Upper lobe of left lung (tissue), 6 donors: ENCODE data around the gene ALDOB. TPM values are rescaled to one million over a fixed set of nuclear protein-coding genes. Genes with fewer than 3 reads are reported as not detected.

ENCODE experiments used
- ATAC-seq, 2 donors: fragments of 200-7000 bp; cut with Tn5 transposase; one replicate each; pipeline ENCODE4 v1.9.1; 2022; ENCODE audit warnings: mild to moderate bottlenecking in 2 of 2, moderate library complexity in 2 of 2; ENCODE audit not compliant: low FRiP score in 2 of 2
- DNase-seq, 2 donors: peaks; one replicate each; pipeline ENCODE4 v3.0.0-alpha.2; 2019 to 2020
- H3K27ac ChIP-seq, 4 donors: fragments of 200-600 bp; sonication (generic); one replicate each; pipeline ENCODE4 v1.5.1; 2016 to 2019
- H3K27me3 ChIP-seq, 4 donors: fragments of 200-600 bp; sonication (generic); one replicate each; pipeline ENCODE4 v1.5.1; 2017 to 2019
- H3K36me3 ChIP-seq, 4 donors: fragments of 200-600 bp; sonication (generic); one replicate each; pipeline ENCODE4 v1.5.1; 2016 to 2019
- H3K4me1 ChIP-seq, 4 donors: fragments of 200-600 bp; sonication (generic); one replicate each; pipeline ENCODE4 v1.5.1; 2018 to 2019
- H3K4me3 ChIP-seq, 4 donors: fragments of 200-600 bp; sonication (generic); one replicate each; pipeline ENCODE4 v1.5.1; 2017 to 2019; ENCODE audit warnings: mild to moderate bottlenecking in 2 of 4, moderate library complexity in 1 of 4
- H3K9me3 ChIP-seq, 4 donors: fragments of 200-600 bp; sonication (generic); one replicate each; pipeline ENCODE4 v1.5.1; 2018 to 2019
- EP300 ChIP-seq, 4 donors: sonication (generic); formaldehyde crosslinking; IDR thresholded peaks; one replicate each; pipeline ENCODE4 v1.5.1; 2017; ENCODE audit warnings: antibody characterized with exemption in 4 of 4, control low read depth in 2 of 4
- POLR2A ChIP-seq, 4 donors: fragments of 450-650 bp; IDR thresholded peaks; one replicate each; pipeline ENCODE4 v1.5.1; 2016 to 2017; ENCODE audit warnings: antibody characterized with exemption in 4 of 4, mild to moderate bottlenecking in 2 of 4
- POLR2AphosphoS5 ChIP-seq, 2 donors: sonication (generic); formaldehyde crosslinking; IDR thresholded peaks; one replicate each; pipeline ENCODE4 v1.5.1; 2017; ENCODE audit warnings: antibody characterized with exemption in 2 of 2
- WGBS, 2 donors: methylation state at CpG; one replicate each; pipeline ENCODE4 v1.1.5; 2017 to 2018; 5-methylcytosine and 5-hydroxymethylcytosine counted together
- total RNA-seq, 6 donors: library from RNA; depleted of rRNA in 4 of 6; stranded (reverse); fragments of >200 nt in 4 of 6; gene quantifications; one replicate each; pipeline versions ENCODE4 v1.1.0 to v1.2.1, GENCODE V29; 2016 to 2021
- TF ChIP-seq, protein P1 (sequence below), 6 experiments: fragments of 450-650 bp in 4 of 6; fragments of 200-600 bp in 2 of 6; sonication (generic) in 2 of 6; IDR thresholded peaks; one replicate each; pipeline ENCODE4 v1.5.1; 2016 to 2019; ENCODE audit warnings: antibody characterized with exemption in 6 of 6
- donor health status: DM: no; HTN: no; CAD: no; lungs with moderate emphysema.
- donor health status: DM: no; HTN: yes; CAD: no; lungs with severe emphysema.

ALDOB gene
- total RNA-seq, 6 donors from 2014 or later: 1.3 to 1.8 TPM; not detected in 4

DNA sequence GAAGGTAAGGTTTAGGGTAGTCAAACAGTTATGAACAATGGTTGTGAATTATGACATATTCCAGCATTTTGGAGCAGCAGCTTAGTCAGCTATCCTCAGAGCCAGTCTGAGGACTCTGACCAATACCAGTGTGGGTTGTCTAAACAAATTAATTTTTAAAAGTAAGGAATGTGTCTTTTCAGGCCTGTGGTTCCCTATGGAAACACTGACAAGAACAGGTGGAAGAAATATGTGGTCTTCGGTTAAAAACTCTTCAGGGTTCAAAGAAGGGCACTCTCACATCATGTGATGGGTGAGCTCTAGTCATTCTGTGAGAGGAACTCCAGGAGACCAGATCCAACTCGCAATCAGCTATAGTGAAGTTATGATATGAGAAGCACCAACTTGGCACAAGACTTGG is 33.5 kb upstream of the ALDOB start:
- no peak for DNase-seq
- Histone ChIP-seq H3K36me3 (no peaks in the 10 kb centered on the region), H3K9me3 (no peaks in the 10 kb centered on the region), H3K27me3 (no peaks in the 10 kb centered on the region), H3K4me3 (no peak overlapping the region), H3K4me1 (peaks cover 0 to 4% (median 0%) of the 10 kb centered on the region in 4 donors), H3K27ac (no peak overlapping the region)
- ATAC-seq: no peak
- WGBS, 2 donors: 82% methylated on average over 2 of the region's 2 CpGs
- TF ChIP-seq, protein P1, sequence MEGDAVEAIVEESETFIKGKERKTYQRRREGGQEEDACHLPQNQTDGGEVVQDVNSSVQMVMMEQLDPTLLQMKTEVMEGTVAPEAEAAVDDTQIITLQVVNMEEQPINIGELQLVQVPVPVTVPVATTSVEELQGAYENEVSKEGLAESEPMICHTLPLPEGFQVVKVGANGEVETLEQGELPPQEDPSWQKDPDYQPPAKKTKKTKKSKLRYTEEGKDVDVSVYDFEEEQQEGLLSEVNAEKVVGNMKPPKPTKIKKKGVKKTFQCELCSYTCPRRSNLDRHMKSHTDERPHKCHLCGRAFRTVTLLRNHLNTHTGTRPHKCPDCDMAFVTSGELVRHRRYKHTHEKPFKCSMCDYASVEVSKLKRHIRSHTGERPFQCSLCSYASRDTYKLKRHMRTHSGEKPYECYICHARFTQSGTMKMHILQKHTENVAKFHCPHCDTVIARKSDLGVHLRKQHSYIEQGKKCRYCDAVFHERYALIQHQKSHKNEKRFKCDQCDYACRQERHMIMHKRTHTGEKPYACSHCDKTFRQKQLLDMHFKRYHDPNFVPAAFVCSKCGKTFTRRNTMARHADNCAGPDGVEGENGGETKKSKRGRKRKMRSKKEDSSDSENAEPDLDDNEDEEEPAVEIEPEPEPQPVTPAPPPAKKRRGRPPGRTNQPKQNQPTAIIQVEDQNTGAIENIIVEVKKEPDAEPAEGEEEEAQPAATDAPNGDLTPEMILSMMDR (IDR thresholded peaks at IDR 0.05): no peak
- TF ChIP-seq POLR2A (IDR thresholded peaks at IDR 0.05) (no peak), POLR2AphosphoS5 (IDR thresholded peaks at IDR 0.05) (no peak), EP300 (IDR thresholded peaks at IDR 0.05) (no peak)

DNA sequence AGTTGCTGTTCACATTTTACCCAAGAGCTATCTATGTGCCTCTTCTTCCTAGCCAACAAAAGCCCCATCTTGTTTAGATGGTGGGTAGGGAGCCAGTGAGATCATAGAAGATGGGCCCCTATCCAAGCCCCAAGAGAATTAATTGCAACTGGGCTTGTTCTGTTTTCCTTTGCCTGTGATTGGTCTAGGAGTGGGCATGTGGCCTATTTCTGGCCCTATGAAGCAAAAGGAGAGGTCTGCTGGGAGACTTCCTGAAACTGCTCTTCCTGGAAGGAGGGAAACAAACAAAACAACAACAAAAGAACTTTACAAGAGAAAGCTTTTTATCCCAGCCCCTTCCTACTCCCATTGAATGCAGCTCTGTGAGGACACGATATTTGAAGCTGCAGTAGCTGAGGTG is 32.5 kb upstream of the ALDOB start:
- Histone ChIP-seq H3K27ac (no peak overlapping the region), H3K4me3 (no peak overlapping the region), H3K27me3 (no peaks in the 10 kb centered on the region), H3K36me3 (no peaks in the 10 kb centered on the region), H3K9me3 (no peaks in the 10 kb centered on the region), H3K4me1 (peaks cover 0 to 4% (median 0%) of the 10 kb centered on the region in 4 donors)
- TF ChIP-seq EP300 (IDR thresholded peaks at IDR 0.05) (no peak), POLR2A (IDR thresholded peaks at IDR 0.05) (no peak)
- TF ChIP-seq, protein P1 (IDR thresholded peaks at IDR 0.05): no peak
- DNase-seq: no peak
- no peak for ATAC-seq
- WGBS, 2 donors: 83 to 87% methylated on average over 1 of the region's 1 CpG

DNA sequence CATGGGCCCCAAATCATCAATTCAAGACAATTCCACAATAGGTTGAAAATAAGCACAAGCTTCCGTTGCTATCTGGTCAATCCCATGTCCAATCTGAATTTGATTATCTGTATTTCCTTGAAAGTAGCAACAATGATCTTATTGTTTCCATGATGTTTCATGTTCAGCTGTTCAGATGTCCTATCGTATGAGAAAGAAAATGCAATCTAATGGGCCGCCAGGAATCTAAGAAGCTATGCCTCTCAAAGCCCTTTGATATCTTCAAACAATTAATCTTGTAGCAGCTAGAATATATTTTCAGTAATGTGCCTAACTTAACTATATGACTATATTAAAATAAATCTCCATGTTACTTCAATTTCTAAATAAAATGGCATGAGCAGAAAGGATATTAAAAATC is 32.1 kb upstream of the ALDOB start:
- H3K4me1 ChIP-seq: peaks cover 0 to 4% (median 0%) of the 10 kb centered on the region in 4 donors
- no peak for TF ChIP-seq EP300 (IDR thresholded peaks at IDR 0.05)
- DNase-seq: no peak
- H3K36me3 ChIP-seq: no peaks in the 10 kb centered on the region
- no peak for ATAC-seq
- WGBS, 2 donors: 88 to 89% methylated on average over 3 of the region's 3 CpGs
- H3K27me3 ChIP-seq: no peaks in the 10 kb centered on the region
- H3K27ac ChIP-seq: no peak overlapping the region
- no peak overlapping the region for H3K4me3 ChIP-seq
- no peaks in the 10 kb centered on the region for H3K9me3 ChIP-seq

DNA sequence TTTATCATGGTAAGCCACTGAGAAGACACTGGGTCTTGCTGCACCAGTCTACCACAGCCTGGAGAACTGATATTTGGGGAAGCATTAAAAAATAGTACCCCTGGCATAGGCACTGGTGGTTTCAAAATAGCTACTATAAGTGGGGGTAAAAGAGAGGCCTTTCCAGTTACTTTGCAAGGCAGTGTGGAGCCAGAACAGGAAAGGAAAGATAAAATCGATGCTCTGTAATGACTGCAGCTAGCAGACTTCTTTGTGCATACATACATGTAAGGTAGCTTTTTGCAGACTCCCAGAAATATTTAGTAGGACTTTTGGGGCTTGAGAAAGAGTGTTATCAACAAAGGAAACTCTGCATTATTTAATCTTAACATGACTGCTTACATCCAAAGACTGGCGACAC is 31.3 kb upstream of the ALDOB start:
- no peak overlapping the region for H3K4me3 ChIP-seq
- WGBS, 2 donors: 88 to 89% methylated on average over 2 of the region's 2 CpGs
- ATAC-seq (no peak), DNase-seq (no peak)
- H3K36me3 ChIP-seq: no peaks in the 10 kb centered on the region
- H3K27me3 ChIP-seq: no peaks in the 10 kb centered on the region
- TF ChIP-seq, protein P1 (IDR thresholded peaks at IDR 0.05): no peak
- TF ChIP-seq POLR2A (IDR thresholded peaks at IDR 0.05): no peak
- no peak for TF ChIP-seq POLR2AphosphoS5 (IDR thresholded peaks at IDR 0.05)
- no peak for TF ChIP-seq EP300 (IDR thresholded peaks at IDR 0.05)
- no peak overlapping the region for H3K27ac ChIP-seq
- peaks cover 0 to 4% (median 0%) of the 10 kb centered on the region in 4 donors for H3K4me1 ChIP-seq
- no peaks in the 10 kb centered on the region for H3K9me3 ChIP-seq

DNA sequence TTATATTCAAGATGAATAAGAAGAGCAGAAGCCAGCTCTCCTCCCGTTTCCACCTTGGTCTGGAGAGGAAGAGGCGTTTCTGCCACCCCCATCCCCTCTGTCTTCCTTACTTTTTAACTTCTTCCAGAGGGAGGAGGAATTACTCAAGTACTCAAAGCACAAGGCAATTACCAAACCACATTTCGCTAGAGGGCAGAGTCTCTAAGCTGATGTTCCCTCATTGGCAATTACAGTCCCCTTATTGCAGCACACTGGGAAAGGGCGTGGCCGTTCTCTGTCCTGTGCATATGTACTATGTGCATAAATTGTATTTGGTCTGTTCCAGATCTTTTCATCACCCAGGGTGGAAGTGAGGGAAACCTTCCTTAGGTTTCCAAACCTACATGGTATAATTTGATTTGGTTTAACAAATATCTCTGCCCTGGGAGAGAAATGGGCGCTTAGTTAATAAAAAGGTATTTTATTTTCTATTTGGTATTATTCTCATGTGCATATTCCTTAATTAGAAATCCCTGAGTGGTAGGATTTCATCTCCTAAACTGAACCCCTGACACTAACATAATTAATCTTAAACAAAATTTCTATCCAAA is 29.8 kb upstream of the ALDOB start:
- DNase-seq (peak in 1 of 2 donors; percentile 54), ATAC-seq (peak in 1 of 2 donors; percentile 64)
- TF ChIP-seq EP300 (IDR thresholded peaks at IDR 0.05): no peak
- TF ChIP-seq, protein P1 (IDR thresholded peaks at IDR 0.05): peak in 4 of 6 experiments; percentile 17 to 38 (median 32)

More for the DNA sequence above, 29.8 kb upstream of the ALDOB start:
- Histone ChIP-seq H3K4me1 (peaks cover 0 to 4% (median 0%) of the 10 kb centered on the region in 4 donors), H3K36me3 (no peaks in the 10 kb centered on the region), H3K27ac (no peak overlapping the region), H3K9me3 (no peaks in the 10 kb centered on the region), H3K4me3 (no peak overlapping the region), H3K27me3 (no peaks in the 10 kb centered on the region)
- WGBS, 2 donors: 22 to 29% methylated on average over 6 of the region's 6 CpGs
